ENCODE measurements around the gene TSPAN32.

DNA sequence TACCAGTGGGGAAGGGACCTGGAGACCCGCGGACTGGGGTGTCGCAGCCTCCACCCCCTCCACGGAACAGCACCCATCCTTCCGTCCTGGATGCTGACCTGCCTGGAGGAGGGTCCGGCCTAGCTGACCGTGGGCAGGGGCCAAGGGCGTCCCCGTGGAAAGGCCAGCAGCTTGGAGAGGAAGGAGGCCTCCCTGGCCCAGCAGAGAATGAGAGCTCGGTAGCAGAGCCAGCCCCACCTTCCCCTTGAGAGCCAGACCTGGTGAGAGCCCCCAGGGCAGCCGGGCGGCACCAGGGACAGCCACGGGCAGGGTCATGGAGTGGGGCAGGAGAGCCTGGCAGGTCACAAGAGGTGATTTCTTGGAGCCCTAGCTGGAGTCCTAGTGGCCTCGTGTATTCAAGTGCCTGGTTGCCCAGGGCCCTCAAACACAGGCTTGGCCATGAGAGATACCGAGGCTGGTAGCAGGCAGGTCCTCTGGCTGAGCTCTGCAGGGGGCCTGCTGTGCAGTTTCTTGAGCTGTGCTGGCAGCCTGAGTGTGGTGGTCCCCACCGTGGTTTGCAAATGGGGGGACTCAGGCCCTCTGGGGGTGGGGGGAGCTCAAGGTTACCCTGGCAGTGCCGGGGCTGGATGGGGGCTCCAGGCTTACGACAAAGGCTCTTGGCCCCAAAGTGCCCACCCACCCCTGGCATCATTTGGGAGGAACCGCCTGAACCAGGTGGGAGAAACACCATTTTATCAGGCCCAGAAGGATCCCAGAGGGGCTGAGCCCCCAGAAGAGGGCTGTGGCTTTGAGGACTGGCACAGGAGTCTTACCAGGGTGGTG is 7.6 kb downstream of the TSPAN32 start:
- TF ChIP-seq POLR2AphosphoS5 (IDR thresholded peaks at IDR 0.05; ENCODE audit: low read depth) (no peak; the same call in none of the 2 replicates), GABPA (IDR thresholded peaks at IDR 0.05; ENCODE audit: low read depth) (no peak)
- TF ChIP-seq, protein P1, sequence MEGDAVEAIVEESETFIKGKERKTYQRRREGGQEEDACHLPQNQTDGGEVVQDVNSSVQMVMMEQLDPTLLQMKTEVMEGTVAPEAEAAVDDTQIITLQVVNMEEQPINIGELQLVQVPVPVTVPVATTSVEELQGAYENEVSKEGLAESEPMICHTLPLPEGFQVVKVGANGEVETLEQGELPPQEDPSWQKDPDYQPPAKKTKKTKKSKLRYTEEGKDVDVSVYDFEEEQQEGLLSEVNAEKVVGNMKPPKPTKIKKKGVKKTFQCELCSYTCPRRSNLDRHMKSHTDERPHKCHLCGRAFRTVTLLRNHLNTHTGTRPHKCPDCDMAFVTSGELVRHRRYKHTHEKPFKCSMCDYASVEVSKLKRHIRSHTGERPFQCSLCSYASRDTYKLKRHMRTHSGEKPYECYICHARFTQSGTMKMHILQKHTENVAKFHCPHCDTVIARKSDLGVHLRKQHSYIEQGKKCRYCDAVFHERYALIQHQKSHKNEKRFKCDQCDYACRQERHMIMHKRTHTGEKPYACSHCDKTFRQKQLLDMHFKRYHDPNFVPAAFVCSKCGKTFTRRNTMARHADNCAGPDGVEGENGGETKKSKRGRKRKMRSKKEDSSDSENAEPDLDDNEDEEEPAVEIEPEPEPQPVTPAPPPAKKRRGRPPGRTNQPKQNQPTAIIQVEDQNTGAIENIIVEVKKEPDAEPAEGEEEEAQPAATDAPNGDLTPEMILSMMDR (IDR thresholded peaks at IDR 0.05; ENCODE audit: insufficient read depth, low read length), result no peak
- TF ChIP-seq, protein P2, sequence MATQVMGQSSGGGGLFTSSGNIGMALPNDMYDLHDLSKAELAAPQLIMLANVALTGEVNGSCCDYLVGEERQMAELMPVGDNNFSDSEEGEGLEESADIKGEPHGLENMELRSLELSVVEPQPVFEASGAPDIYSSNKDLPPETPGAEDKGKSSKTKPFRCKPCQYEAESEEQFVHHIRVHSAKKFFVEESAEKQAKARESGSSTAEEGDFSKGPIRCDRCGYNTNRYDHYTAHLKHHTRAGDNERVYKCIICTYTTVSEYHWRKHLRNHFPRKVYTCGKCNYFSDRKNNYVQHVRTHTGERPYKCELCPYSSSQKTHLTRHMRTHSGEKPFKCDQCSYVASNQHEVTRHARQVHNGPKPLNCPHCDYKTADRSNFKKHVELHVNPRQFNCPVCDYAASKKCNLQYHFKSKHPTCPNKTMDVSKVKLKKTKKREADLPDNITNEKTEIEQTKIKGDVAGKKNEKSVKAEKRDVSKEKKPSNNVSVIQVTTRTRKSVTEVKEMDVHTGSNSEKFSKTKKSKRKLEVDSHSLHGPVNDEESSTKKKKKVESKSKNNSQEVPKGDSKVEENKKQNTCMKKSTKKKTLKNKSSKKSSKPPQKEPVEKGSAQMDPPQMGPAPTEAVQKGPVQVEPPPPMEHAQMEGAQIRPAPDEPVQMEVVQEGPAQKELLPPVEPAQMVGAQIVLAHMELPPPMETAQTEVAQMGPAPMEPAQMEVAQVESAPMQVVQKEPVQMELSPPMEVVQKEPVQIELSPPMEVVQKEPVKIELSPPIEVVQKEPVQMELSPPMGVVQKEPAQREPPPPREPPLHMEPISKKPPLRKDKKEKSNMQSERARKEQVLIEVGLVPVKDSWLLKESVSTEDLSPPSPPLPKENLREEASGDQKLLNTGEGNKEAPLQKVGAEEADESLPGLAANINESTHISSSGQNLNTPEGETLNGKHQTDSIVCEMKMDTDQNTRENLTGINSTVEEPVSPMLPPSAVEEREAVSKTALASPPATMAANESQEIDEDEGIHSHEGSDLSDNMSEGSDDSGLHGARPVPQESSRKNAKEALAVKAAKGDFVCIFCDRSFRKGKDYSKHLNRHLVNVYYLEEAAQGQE (IDR thresholded peaks at IDR 0.05; ENCODE audit: insufficient replicate concordance, low read depth), result no peak
